Measurements from ENCODE around the gene TMEM161A.

The TMEM161A gene

GRCh38 chr19:19162495-19162894 lies 24.2 kb upstream of the TMEM161A start:
- no peak for TF ChIP-seq CTCF (IDR thresholded peaks at IDR 0.05; ENCODE audit: low read depth, low read length)
- H3K4me3 ChIP-seq (ENCODE audit: low read depth, low read length): no peak overlapping the region

GRCh38 chr19:19160461-19161035 lies 22.3 kb upstream of the TMEM161A start:
- TF ChIP-seq CTCF (IDR thresholded peaks at IDR 0.05; ENCODE audit: low read depth, low read length): no peak
- H3K4me3 ChIP-seq (ENCODE audit: low read depth, low read length): no peak overlapping the region

GRCh38 chr19:19159534-19159933 lies 21.3 kb upstream of the TMEM161A start:
- no peak overlapping the region for H3K4me3 ChIP-seq (ENCODE audit: low read depth, low read length)
- TF ChIP-seq CTCF (IDR thresholded peaks at IDR 0.05; ENCODE audit: low read depth, low read length): no peak

GRCh38 chr19:19157808-19158207 lies 19.5 kb upstream of the TMEM161A start:
- H3K4me3 ChIP-seq (ENCODE audit: low read depth, low read length): no peak overlapping the region
- TF ChIP-seq CTCF (IDR thresholded peaks at IDR 0.05; ENCODE audit: low read depth, low read length): no peak

GRCh38 chr19:19155495-19156219 lies 17.4 kb upstream of the TMEM161A start:
- no peak for TF ChIP-seq CTCF (IDR thresholded peaks at IDR 0.05; ENCODE audit: low read depth, low read length)
- H3K4me3 ChIP-seq (ENCODE audit: low read depth, low read length): no peak overlapping the region

- H3K4me3 ChIP-seq (ENCODE audit: low read depth, low read length): no peak overlapping the region
Observed at GRCh38 chr19:19154768-19155494, 16.7 kb upstream of the TMEM161A start.

More at GRCh38 chr19:19154768-19155494, 16.7 kb upstream of the TMEM161A start:
- no peak for TF ChIP-seq CTCF (IDR thresholded peaks at IDR 0.05; ENCODE audit: low read depth, low read length)

All from WI38 (cell line).